Mucosa of descending colon (tissue), 3 donors: Measurements from ENCODE around the gene FRA10AC1. TPM values are rescaled to one million over a fixed set of nuclear protein-coding genes. Genes with fewer than 3 reads are reported as not detected.

Experiments used
- ATAC-seq: fragments of 200-7000 bp; cut with Tn5 transposase; one replicate; pipeline ENCODE4 v1.9.1; 2020; ENCODE audit warnings: mild to moderate bottlenecking, moderate library complexity
- DNase-seq, 3 donors: peaks; one replicate each; pipeline ENCODE4 v3.0.0-alpha.2; 2020
- H3K36me3 ChIP-seq: fragments of 200-600 bp; one replicate; pipeline ENCODE4 v1.8.0; 2021; ENCODE audit warnings: low read depth, mild to moderate bottlenecking
- H3K4me1 ChIP-seq: fragments of 200-600 bp; one replicate; pipeline ENCODE4 v1.8.0; 2021; ENCODE audit warnings: low read depth, mild to moderate bottlenecking
- H3K4me3 ChIP-seq: fragments of 200-600 bp; one replicate; pipeline ENCODE4 v1.8.0; 2021; ENCODE audit warnings: mild to moderate bottlenecking
- H3K9me3 ChIP-seq: fragments of 200-600 bp; one replicate; pipeline ENCODE4 v1.8.0; 2021; ENCODE audit warnings: mild to moderate bottlenecking
- CTCF ChIP-seq: fragments of 200-600 bp; IDR thresholded peaks from one replicate; pipeline ENCODE4 v1.8.0; 2022; ENCODE audit warnings: antibody characterized with exemption, mild to moderate bottlenecking
- intact Hi-C, 2 donors: fragments of 100-400 bp; cut with DNase I in 1 of 2; cut with micrococcal nuclease in 1 of 2; formaldehyde crosslinking; loops; one replicate each; pipeline versions ENCODE4 v1.11.0 to v1.11.1; 2022; cut with DNase I, micrococcal nuclease
- total RNA-seq, 3 donors: library from RNA; stranded (reverse); fragmentation: NEBNext Ultra II Directional in 2 of 3; extraction: Animal tissue kit (Norgen Biotek cat#: 25700) in 2 of 3; gene quantifications; one replicate each; pipeline versions ENCODE4 v1.2.1 to v1.2.4, GENCODE V29; 2021 to 2023
- donor health status: DM: no; HTN: no; CAD: no; lungs with moderate emphysema.
- donor health status: DM: no; HTN: no; CAD: no.
- donor health status: DM: no; HTN: yes; CAD: no.

The FRA10AC1 gene
- total RNA-seq, 3 donors from 2014 or later = 11.4 to 16.8 (median 15.3) TPM

GRCh38 chr10:93712593-93712992 is 10.2 kb upstream of the FRA10AC1 start:
- ATAC-seq = no peak
- no peak for TF ChIP-seq CTCF
- intact Hi-C loops = no loop called here

GRCh38 chr10:93711891-93712290 is 9.5 kb upstream of the FRA10AC1 start:
- H3K4me1 ChIP-seq = no peaks in the 10 kb centered on the region
- no peak overlapping the region for H3K4me3 ChIP-seq
- ATAC-seq = no peak
- no peak for DNase-seq
- H3K9me3 ChIP-seq = no peaks in the 10 kb centered on the region
- TF ChIP-seq CTCF = no peak
- intact Hi-C loops = no loop called here
- no peaks in the 10 kb centered on the region for H3K36me3 ChIP-seq

More at GRCh38 chr10:93712593-93712992, 10.2 kb upstream of the FRA10AC1 start:
- DNase-seq = no peak
- Histone ChIP-seq H3K36me3 (no peaks in the 10 kb centered on the region), H3K4me1 (no peaks in the 10 kb centered on the region), H3K4me3 (no peak overlapping the region), H3K9me3 (no peaks in the 10 kb centered on the region)

GRCh38 chr10:93710333-93710909 is 8.0 kb upstream of the FRA10AC1 start:
- Histone ChIP-seq H3K9me3 (no peaks in the 10 kb centered on the region), H3K4me1 (no peaks in the 10 kb centered on the region), H3K36me3 (no peaks in the 10 kb centered on the region), H3K4me3 (no peak overlapping the region)
- no peak for TF ChIP-seq CTCF
- DNase-seq = no peak
- intact Hi-C loops = no loop called here
- ATAC-seq = no peak

- H3K9me3 ChIP-seq = no peaks in the 10 kb centered on the region
- intact Hi-C loops = loop anchor here in 1 of 2 donors (10.0 kb wide), 1 partner anchor 107 kb away; no protein-coding TSS in a partner anchor
- no peak for TF ChIP-seq CTCF
- no peak overlapping the region for H3K4me3 ChIP-seq
- DNase-seq = no peak
- no peak for ATAC-seq
- H3K4me1 ChIP-seq = peaks cover 6% of the 10 kb centered on the region
- H3K36me3 ChIP-seq = no peaks in the 10 kb centered on the region
Observed at GRCh38 chr10:93707623-93708022, 5.2 kb upstream of the FRA10AC1 start.

- ATAC-seq (no peak), DNase-seq (no peak)
- Histone ChIP-seq H3K36me3 (no peaks in the 10 kb centered on the region), H3K9me3 (no peaks in the 10 kb centered on the region), H3K4me3 (no peak overlapping the region), H3K4me1 (peaks cover 10% of the 10 kb centered on the region)
- intact Hi-C loops = loop anchor here in 1 of 2 donors (10.0 kb wide), 1 partner anchor 110 kb away; no protein-coding TSS in a partner anchor
- no peak for TF ChIP-seq CTCF
Observed at GRCh38 chr10:93704451-93704850, 2.1 kb upstream of the FRA10AC1 start.
